Inflammatory macrophage treated with lipopolysaccharide for 1 hour (primary cell): ENCODE data around the gene AP2A1.

Source experiments
- DNase-seq, 2 donors: peaks; one replicate each; pipeline ENCODE4 v3.0.0-alpha.2; 2020 to 2022

AP2A1 gene

DNA sequence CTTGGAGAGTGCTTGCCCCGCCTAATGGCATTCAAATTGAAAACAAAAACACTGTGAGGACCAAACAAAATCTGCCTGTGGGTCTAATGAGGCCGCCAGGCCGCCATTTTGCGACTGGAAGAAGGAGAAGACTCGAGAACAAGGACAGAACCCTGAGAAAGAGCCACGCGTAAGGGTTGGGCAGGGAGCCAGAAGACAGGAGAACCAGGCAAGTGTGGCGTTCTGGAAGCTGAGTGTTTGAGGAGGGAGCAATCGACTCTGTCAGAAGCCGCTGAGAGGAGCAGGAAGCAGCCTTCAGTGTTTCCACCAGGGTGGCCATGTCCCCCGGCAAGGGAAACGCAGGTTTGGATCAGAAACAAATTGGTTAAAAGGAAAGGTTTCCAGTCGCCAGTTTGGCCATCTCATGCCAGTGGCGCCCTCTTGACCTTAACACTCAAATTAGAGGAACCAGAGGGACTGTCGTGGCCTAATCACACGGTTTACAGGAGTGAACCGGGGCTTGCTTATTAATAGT, 74.0 kb downstream of the AP2A1 start:
- no peak for DNase-seq

DNA sequence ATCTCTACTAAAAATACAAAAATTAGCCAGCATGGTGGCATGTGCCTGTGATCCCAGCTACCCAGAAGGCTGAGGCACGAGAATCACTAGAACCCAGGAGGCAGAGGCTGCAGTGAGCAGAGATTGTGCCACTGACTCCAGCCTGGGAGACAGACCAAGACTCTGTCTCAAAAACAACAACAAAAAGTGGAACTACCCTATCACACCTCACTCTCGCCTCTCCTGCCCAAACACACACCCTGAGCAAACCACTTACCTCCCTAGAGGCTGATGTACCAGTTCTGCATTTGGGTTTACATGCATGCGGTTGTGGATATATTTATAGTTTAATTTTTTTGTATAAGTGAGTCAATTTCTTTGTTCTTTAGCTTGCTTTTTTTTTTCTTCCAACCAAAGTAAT, 76.5 kb downstream of the AP2A1 start:
- no peak for DNase-seq

GRCh38 chr19:49844138-49845095, 77.6 kb downstream of the AP2A1 start:
- DNase-seq = peak; percentile 18 to 49

GRCh38 chr19:49845414-49845813, 78.6 kb downstream of the AP2A1 start:
- no peak for DNase-seq

DNA sequence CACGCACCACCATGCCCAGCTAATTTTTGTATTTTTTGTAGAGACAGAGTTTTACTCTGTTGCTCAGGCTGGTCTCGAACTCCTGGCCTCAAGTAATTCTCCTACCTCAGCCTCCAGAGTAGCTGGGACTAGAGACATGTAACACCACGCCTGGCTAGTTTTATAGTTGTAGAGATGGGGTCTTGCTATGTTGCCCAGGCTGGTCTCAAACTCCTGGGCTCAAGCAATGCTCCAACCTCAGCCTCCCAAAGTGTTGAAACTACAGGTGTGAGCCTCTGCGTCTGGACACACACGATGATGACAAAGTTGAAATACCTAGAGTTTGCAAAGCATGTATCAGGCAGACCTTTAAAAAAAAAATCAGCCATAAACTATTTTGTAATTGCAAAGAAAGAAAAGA, 79.6 kb downstream of the AP2A1 start:
- DNase-seq = no peak

- peak; percentile 75 to 79 for DNase-seq
Observed at GRCh38 chr19:49847731-49848696, 81.2 kb downstream of the AP2A1 start.

DNA sequence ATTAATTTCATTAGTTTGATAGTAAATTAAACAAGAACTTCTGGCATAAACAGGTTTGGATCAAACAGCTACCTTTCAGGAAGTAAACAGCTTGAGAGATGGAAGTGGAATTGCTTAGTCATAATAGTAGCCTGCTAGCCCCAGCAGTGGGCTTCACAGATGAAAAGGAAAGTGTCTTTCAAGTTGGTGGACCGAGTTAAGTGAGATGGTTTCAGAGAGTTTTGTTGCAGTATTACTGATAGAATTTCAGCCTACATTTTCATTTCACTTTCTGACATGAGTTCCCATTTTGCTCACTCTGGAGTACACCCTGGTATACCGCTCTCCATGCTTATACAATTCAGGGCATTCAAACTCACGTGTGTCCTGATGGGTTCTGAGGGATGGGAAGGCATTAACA, 82.1 kb downstream of the AP2A1 start:
- DNase-seq = no peak

- no peak for DNase-seq
Observed at GRCh38 chr19:49849433-49850220, 82.8 kb downstream of the AP2A1 start.

DNA sequence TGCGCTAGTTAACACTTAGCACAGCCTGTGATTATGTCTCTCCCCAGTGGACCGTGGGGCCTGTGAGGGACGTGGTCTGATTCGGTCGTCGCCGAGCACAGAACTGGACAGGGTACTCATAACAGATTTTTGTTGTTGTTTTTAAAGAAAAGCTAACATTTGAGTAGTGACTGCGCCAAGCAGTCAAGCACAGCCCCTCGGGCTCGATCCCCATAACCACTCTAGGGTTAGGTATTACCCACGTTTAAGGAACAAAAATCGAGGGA, 83.4 kb downstream of the AP2A1 start:
- no peak for DNase-seq

DNA sequence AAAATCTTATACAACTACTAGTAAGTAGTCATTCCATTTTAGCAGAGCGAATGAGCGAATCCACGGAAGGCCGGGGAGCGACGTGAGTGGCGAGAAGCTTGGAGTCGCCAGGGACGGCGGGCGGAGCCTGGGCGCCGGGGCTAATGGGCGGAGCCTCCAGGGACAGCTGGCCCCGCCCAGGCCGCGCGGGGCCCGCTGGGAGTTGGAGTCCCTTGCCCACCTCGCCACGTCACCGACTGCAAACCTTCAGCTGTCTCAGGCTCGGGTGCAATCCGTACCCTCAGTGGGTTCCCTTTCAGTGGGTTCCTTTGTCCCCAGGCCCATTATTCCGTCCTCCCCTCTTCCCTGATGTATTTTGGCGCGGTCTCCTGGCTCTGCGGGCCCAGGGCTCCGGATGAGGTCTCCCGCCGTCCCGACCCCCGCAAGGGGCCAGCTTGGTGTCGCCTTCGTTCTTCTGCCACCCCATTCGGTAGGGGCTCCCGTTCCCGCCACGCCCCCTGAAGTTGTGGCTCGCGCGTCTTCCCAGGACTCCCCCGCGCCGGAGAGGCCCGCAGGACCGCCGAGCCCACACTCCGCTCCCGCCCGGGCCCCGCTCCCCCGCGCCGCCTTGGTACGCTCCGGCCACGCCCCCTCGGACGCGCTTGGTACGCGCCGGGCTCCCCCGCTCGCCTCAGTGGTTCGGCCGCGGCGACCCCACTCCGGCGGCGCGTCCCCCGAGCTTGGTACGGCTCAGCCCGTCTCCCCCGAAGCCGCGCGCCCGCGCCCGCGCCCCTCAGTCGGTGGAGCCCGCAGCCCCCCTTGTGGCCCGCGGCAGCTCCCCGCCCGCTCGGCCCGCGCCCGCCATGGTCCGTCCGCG, 83.9 kb downstream of the AP2A1 start, which contains the start of gene PTOV1:
PTOV1 (plus strand) TSS at position 673 of the 856 bp plus-strand sequence.
- DNase-seq = peak; percentile 89 to 96

- no peak for DNase-seq
Observed at GRCh38 chr19:49851456-49852259, 84.9 kb downstream of the AP2A1 start.

- no peak for DNase-seq
Observed at GRCh38 chr19:49852631-49853126, 85.9 kb downstream of the AP2A1 start.

DNA sequence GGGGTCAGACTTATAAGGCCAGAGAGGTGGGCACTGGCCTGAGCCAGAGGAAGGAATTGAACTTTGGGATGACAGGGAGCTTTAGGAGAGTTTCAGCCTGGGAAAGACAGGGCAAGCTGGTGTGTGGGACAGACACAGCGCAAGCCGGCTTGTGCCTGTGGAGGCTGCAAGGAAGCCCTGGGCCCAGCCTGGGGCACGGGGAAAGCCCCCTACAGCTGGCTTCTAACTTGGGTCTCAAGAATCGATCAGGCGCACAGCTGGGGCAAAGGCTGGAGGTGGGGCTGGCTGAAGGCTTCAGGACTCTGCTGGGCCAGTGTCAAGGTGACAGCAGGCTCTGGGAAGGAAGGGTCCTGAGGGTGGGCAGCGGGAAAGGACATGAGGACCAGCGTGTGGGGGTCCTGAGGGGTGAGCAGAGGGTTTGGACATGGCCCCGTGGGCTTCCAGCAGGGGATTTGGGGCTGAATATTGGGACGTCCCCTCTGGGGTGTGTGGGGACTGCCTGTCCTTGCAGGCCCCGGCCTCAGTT, 87.1 kb downstream of the AP2A1 start:
- no peak for DNase-seq

DNA sequence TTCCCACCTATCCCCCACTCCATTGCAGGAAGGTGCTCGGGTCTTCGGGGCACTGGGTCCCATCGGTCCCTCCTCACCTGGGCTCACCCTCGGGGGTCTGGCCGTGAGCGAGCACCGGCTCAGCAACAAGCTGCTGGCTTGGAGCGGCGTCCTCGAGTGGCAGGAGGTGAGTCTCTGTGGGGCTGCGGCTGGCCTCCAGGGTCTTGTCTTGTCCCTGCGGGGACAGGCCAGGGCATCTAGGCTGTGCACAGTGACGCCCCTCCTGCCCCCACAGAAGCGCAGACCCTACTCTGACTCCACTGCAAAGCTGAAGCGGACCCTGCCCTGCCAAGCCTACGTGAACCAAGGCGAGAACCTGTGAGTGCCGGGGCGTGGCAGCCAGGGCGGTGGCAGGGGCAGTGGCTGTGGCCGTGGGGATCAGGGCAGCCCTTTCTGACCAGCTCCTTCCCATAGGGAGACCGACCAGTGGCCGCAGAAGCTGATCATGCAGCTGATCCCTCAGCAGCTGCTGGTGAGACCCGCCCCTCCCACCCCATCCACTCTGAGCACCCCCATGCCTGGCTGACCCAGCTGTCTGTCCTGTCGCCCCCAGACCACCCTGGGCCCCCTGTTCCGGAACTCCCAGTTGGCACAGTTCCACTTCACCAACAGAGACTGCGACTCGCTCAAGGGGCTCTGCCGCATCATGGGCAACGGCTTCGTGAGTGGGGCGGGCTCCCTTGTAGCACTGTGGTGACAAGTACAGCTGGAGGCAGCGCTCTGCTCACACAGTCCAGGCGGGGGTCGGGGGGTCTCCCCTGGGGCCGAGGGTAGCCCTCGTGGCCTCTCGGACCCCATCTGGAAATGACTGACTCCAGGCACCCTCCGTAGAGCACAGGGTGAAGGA, 87.8 kb downstream of the AP2A1 start:
- DNase-seq = no peak

GRCh38 chr19:49855277-49855675, 88.5 kb downstream of the AP2A1 start:
- no peak for DNase-seq

- no peak for DNase-seq
Observed at GRCh38 chr19:49855676-49856573, 89.1 kb downstream of the AP2A1 start.

GRCh38 chr19:49856574-49857021, 89.8 kb downstream of the AP2A1 start:
- no peak for DNase-seq
